ENCODE measurements around the gene HHIPL1.

The HHIPL1 gene

GRCh38 chr14:99688210-99688581 is 43.3 kb downstream of the HHIPL1 start:
- in situ Hi-C loops (cut with MboI; ENCODE audit: low pct_unique_long_range_greater_than_20kb, low sequenced_read_pairs, unreplicated experiment), result no loop called here
- TF ChIP-seq, protein P1, sequence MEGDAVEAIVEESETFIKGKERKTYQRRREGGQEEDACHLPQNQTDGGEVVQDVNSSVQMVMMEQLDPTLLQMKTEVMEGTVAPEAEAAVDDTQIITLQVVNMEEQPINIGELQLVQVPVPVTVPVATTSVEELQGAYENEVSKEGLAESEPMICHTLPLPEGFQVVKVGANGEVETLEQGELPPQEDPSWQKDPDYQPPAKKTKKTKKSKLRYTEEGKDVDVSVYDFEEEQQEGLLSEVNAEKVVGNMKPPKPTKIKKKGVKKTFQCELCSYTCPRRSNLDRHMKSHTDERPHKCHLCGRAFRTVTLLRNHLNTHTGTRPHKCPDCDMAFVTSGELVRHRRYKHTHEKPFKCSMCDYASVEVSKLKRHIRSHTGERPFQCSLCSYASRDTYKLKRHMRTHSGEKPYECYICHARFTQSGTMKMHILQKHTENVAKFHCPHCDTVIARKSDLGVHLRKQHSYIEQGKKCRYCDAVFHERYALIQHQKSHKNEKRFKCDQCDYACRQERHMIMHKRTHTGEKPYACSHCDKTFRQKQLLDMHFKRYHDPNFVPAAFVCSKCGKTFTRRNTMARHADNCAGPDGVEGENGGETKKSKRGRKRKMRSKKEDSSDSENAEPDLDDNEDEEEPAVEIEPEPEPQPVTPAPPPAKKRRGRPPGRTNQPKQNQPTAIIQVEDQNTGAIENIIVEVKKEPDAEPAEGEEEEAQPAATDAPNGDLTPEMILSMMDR (IDR thresholded peaks at IDR 0.05; ENCODE audit: extremely low read depth, insufficient read depth, missing control alignments), result no peak
- no peak for DNase-seq (ENCODE audit: low spot score)

DNA sequence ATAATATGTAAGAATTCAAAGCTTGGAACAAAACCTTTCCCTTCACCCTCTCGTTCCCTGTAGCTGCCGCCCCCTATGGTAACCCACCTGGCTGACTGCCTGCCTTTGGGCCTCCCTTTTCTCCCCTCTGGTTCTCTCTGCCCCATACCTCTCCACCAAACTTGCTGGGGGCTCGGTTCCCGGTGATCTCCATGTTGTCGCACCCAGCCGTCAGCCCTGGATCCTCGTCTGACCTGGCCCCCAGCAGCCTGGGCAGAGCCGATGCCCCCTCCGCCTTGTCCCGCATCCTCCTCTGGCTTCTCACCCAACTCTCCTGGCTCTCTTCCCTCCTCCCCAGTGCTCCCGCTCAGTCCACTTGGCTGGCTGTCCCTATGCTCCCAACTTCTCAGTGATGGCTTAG is 43.7 kb downstream of the HHIPL1 start:
- TF ChIP-seq, protein P1 (IDR thresholded peaks at IDR 0.05; ENCODE audit: extremely low read depth, insufficient read depth, missing control alignments), result no peak
- in situ Hi-C loops (cut with MboI; ENCODE audit: low pct_unique_long_range_greater_than_20kb, low sequenced_read_pairs, unreplicated experiment), result no loop called here
- no peak for DNase-seq (ENCODE audit: low spot score)

DNA sequence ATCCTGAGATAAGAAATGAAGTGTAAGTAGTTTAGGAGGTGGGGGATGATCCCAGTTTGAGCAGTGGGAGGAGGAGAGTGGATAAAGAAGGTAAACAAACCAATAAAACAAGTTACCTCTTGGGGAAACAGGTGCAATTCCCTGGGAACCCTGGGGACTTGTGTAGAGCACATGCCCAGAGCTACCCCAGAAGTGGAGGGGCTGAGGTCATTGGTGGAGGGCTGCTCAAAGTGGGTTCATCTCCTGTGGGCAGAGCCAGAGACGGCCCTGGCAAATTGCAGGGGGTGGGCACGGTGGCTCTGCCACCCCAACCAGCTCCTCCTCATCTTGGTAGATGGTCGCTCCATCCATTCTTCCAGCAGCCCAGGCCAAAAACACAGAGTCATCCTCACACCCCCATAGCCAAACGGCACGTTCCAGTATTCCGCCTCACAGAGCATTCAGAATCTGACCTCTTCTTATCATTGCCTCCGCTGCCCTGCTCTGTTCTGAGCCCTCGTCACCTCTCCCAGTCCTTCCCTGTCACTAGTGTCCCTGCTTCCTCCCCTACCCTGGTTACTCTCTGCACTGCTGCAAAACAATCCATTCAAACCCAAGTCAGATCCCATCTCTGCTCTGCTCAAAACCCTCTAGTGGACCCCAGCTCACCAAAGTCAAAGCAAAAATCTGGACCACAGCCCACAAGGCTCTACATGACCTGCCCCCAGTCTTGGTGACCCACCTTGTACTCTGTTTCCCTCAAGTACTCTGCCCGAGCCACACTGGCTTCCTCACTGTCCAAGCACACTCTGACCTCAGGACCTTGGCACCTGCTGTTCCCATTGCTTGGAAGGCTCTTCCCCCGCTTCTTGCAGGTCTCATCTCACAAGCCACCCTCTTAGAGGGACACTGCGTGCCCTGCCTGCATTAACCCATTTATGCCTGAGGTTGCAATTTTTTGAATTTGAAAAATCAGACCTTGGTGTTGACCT is 44.6 kb downstream of the HHIPL1 start:
- TF ChIP-seq, protein P1 (IDR thresholded peaks at IDR 0.05; ENCODE audit: extremely low read depth, insufficient read depth, missing control alignments), result no peak

DNA sequence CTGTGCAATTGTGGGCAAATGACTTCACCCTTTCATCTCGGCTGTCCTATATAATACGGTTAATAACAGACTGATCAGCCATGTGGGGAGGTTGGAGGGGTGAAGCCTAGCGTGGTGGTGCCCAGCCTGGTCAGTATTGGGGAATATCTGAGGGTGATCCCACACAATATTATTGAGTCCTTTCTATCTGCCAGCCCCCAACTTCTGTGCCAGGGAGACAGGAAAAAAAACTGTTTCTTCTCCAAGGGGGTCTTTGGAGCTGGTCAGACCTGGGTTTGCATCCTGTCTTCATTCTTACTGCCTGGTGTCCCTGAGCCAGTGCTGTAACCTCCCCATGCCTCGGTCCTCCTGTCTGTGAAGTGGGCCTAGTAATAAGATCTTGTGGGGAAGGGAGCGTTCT is 45.7 kb downstream of the HHIPL1 start:
- in situ Hi-C loops (cut with MboI; ENCODE audit: low pct_unique_long_range_greater_than_20kb, low sequenced_read_pairs, unreplicated experiment), result no loop called here
- DNase-seq (ENCODE audit: low spot score), result no peak
- TF ChIP-seq, protein P1 (IDR thresholded peaks at IDR 0.05; ENCODE audit: extremely low read depth, insufficient read depth, missing control alignments), result no peak

More for the DNA sequence above, 44.6 kb downstream of the HHIPL1 start:
- no peak for DNase-seq (ENCODE audit: low spot score)
- in situ Hi-C loops (cut with MboI; ENCODE audit: low pct_unique_long_range_greater_than_20kb, low sequenced_read_pairs, unreplicated experiment), result no loop called here

DNA sequence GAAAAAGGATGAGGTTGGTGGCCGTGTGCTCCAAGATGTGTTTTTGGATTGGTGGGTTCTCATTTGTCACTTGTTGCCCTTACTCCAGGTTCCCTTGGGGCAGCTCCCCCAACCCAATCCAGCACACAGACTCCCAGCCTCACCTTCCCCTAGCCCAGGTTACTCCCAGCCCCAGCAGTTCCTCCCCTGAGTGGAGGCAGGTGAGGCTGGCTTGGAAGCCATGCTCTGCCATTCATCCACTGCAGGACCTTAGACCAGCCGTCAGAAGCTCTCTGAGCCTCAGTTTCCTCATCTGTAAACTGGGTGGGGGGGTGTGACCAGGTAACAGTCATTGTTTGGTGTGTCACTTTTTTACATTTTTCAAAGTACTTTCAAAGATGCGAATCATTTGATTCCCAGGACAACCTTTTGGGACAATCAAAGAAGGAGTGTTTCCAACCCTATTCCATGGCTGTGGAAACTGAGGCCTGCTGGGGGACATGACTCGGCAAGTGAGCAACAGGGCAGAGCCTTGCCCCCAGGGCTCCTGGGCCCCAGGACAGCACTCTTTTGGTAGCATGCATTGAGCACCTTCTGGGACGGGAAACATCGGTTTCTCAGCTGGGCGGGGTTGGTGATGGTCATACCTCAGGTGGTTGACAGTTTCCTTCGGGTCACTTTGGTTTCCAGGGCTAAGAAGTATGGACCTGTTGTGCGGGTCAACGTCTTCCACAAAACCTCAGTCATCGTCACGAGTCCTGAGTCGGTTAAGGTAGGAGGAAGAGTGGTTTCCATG is 46.4 kb downstream of the HHIPL1 start:
- in situ Hi-C loops (cut with MboI; ENCODE audit: low pct_unique_long_range_greater_than_20kb, low sequenced_read_pairs, unreplicated experiment), result no loop called here
- TF ChIP-seq, protein P1 (IDR thresholded peaks at IDR 0.05; ENCODE audit: extremely low read depth, insufficient read depth, missing control alignments), result no peak

GRCh38 chr14:99693918-99694317 is 49.0 kb downstream of the HHIPL1 start:
- DNase-seq (ENCODE audit: low spot score), result no peak
- in situ Hi-C loops (cut with MboI; ENCODE audit: low pct_unique_long_range_greater_than_20kb, low sequenced_read_pairs, unreplicated experiment), result no loop called here
- TF ChIP-seq, protein P1 (IDR thresholded peaks at IDR 0.05; ENCODE audit: extremely low read depth, insufficient read depth, missing control alignments), result no peak

More for the DNA sequence above, 46.4 kb downstream of the HHIPL1 start:
- no peak for DNase-seq (ENCODE audit: low spot score)

All from GM13977 (cell line).